BJ (cell line): ENCODE measurements around the gene PDGFD. TPM values are rescaled to one million over a fixed set of nuclear protein-coding genes. Genes with fewer than 3 reads are reported as not detected.

Experiments
- CTCF ChIA-PET: fragments of 350-600 bp; formaldehyde crosslinking; extraction: SDS; loops from one replicate; lab custom pipeline; 2021; ENCODE audit warnings: antibody characterized with exemption, inconsistent platforms; lab: Yijun Ruan, JAX
- POLR2A ChIA-PET: fragments of 300-600 bp; sonication (Branson Sonifier 250); formaldehyde crosslinking; extraction: SDS; loops from one replicate; lab custom pipeline; 2021; ENCODE audit warnings: antibody characterized with exemption; lab: Charles Lee
- DNase-seq: peaks from one replicate; pipeline ENCODE4 v3.0.0-alpha.2; 2011; ENCODE audit warnings: low read depth
- H3K27me3 ChIP-seq: 2 replicates; pipeline ENCODE4 v1.6.0; 2011; ENCODE audit warnings: low read length; ENCODE audit not compliant: control insufficient read depth, insufficient read depth
- H3K36me3 ChIP-seq: 2 replicates; pipeline ENCODE4 v1.5.1; 2011; ENCODE audit warnings: low read length; ENCODE audit not compliant: control insufficient read depth, insufficient read depth
- H3K4me3 ChIP-seq: 2 replicates; pipeline ENCODE4 v1.5.1; 2011; ENCODE audit warnings: low read depth, mild to moderate bottlenecking, control low read depth, low read length
- polyA plus RNA-seq: library from polyadenylated mRNA; depleted of rRNA; stranded (reverse); fragments of >200 nt; gene quantifications from 2 replicates; pipeline ENCODE4 v1.2.3, GENCODE V29; 2011
- TF ChIP-seq, protein P1 (sequence below): IDR thresholded peaks from 2 replicates; pipeline ENCODE4 v1.5.1; 2011; ENCODE audit warnings: low read depth, mild to moderate bottlenecking, control low read depth, inconsistent platforms, low read length, moderate library complexity; ENCODE audit not compliant: insufficient read depth

The PDGFD gene
- polyA plus RNA-seq, 1 experiment, result 0.72 TPM

GRCh38 chr11:104060820-104061219, 103.1 kb downstream of the PDGFD start:
- TF ChIP-seq, protein P1, sequence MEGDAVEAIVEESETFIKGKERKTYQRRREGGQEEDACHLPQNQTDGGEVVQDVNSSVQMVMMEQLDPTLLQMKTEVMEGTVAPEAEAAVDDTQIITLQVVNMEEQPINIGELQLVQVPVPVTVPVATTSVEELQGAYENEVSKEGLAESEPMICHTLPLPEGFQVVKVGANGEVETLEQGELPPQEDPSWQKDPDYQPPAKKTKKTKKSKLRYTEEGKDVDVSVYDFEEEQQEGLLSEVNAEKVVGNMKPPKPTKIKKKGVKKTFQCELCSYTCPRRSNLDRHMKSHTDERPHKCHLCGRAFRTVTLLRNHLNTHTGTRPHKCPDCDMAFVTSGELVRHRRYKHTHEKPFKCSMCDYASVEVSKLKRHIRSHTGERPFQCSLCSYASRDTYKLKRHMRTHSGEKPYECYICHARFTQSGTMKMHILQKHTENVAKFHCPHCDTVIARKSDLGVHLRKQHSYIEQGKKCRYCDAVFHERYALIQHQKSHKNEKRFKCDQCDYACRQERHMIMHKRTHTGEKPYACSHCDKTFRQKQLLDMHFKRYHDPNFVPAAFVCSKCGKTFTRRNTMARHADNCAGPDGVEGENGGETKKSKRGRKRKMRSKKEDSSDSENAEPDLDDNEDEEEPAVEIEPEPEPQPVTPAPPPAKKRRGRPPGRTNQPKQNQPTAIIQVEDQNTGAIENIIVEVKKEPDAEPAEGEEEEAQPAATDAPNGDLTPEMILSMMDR, result no peak
- H3K27me3 ChIP-seq, result no peaks in the 10 kb centered on the region
- POLR2A ChIA-PET, result no interaction called here
- no peaks in the 10 kb centered on the region for H3K36me3 ChIP-seq
- CTCF ChIA-PET, result interaction anchor here (0.7 kb wide), 1 partner anchor 12 kb away, joined by 3 read pairs; no protein-coding TSS in a partner anchor
- no peak for DNase-seq
- H3K4me3 ChIP-seq, result no peak overlapping the region

GRCh38 chr11:104060004-104060794, 103.7 kb downstream of the PDGFD start:
- no peak for DNase-seq
- TF ChIP-seq, protein P1, result no peak
- no peaks in the 10 kb centered on the region for H3K27me3 ChIP-seq
- H3K4me3 ChIP-seq, result no peak overlapping the region
- POLR2A ChIA-PET, result no interaction called here
- CTCF ChIA-PET, result no interaction called here
- no peaks in the 10 kb centered on the region for H3K36me3 ChIP-seq

- ChIA-PET POLR2A (no interaction called here), CTCF (no interaction called here)
- TF ChIP-seq, protein P1, result no peak
- no peak for DNase-seq
- Histone ChIP-seq H3K4me3 (no peak overlapping the region), H3K27me3 (no peaks in the 10 kb centered on the region), H3K36me3 (no peaks in the 10 kb centered on the region)
Measured at GRCh38 chr11:104058680-104059079, 105.3 kb downstream of the PDGFD start.

DNA sequence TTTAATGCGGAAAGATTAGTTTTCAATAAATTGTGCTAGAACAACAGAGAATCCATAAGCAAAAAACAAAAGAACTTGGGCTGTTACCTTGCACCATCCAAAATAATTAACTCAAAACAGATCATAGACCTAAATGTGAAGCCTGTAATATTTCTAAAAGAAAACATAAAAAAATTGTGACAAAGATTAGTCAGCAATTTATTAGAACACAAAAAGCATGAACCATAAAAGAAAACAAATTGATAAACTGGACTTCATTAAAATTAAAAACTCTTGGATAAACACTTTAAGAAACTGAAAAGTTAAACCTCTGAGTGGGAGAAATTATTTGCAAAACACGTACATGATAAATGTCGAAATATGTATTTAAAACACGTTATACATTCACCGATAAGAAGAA, 106.0 kb downstream of the PDGFD start:
- Histone ChIP-seq H3K36me3 (no peaks in the 10 kb centered on the region), H3K27me3 (no peaks in the 10 kb centered on the region), H3K4me3 (no peak overlapping the region)
- POLR2A ChIA-PET, result no interaction called here
- no peak for DNase-seq
- CTCF ChIA-PET, result no interaction called here
- TF ChIP-seq, protein P1, result no peak

DNA sequence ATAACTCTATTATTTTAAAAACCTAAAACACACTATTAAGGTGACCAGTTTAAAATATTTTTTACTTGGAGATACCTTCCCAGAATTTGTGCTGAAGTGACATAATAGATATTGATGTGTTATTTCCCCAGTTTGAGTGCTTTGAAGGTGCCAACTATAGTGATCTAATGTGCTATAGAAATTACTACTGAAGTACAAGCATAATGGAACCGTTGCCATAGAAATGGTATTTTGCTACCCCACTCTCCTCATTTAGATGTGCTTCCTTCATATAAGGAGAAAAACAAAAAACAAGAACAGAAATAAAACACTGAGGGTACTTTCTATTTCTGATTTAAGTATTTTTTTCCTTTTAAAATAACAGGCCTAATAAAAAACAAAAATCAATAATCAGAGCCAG, 108.4 kb downstream of the PDGFD start:
- POLR2A ChIA-PET, result no interaction called here
- DNase-seq, result no peak

More for the DNA sequence above, 108.4 kb downstream of the PDGFD start:
- TF ChIP-seq, protein P1, result no peak
- Histone ChIP-seq H3K36me3 (no peaks in the 10 kb centered on the region), H3K27me3 (no peaks in the 10 kb centered on the region), H3K4me3 (no peak overlapping the region)
- CTCF ChIA-PET, result no interaction called here
